ENCODE data around the gene SPPL2A.

Gene SPPL2A

GRCh38 chr15:50797926-50798325 is 32.4 kb upstream of the SPPL2A start:
- Histone ChIP-seq H3K4me3 (ENCODE audit: low read length) (no peak overlapping the region), H3K27me3 (ENCODE audit: insufficient read depth, low read length) (no peaks in the 10 kb centered on the region), H3K9ac (ENCODE audit: low read depth, low read length) (no peak overlapping the region), H3K4me1 (ENCODE audit: insufficient read depth, low read length) (no peaks in the 10 kb centered on the region), H3K9me3 (ENCODE audit: insufficient read depth, low read depth, low read length) (no peaks in the 10 kb centered on the region), H3K36me3 (ENCODE audit: insufficient read depth, low read depth, low read length) (no peaks in the 10 kb centered on the region), H3K27ac (ENCODE audit: low read length) (no peak overlapping the region)

GRCh38 chr15:50791486-50791885 is 26.0 kb upstream of the SPPL2A start:
- no peak overlapping the region for H3K27ac ChIP-seq (ENCODE audit: low read length)
- no peaks in the 10 kb centered on the region for H3K27me3 ChIP-seq (ENCODE audit: insufficient read depth, low read length)
- H3K4me3 ChIP-seq (ENCODE audit: low read length), result no peak overlapping the region
- 0 out of 2 replicates have a peak, but pooled peaks cover 3% of the 10 kb centered on the region for H3K4me1 ChIP-seq (ENCODE audit: insufficient read depth, low read length)
- H3K9ac ChIP-seq (ENCODE audit: low read depth, low read length), result no peak overlapping the region
- H3K9me3 ChIP-seq (ENCODE audit: insufficient read depth, low read depth, low read length), result no peaks in the 10 kb centered on the region
- no peaks in the 10 kb centered on the region for H3K36me3 ChIP-seq (ENCODE audit: insufficient read depth, low read depth, low read length)

DNA sequence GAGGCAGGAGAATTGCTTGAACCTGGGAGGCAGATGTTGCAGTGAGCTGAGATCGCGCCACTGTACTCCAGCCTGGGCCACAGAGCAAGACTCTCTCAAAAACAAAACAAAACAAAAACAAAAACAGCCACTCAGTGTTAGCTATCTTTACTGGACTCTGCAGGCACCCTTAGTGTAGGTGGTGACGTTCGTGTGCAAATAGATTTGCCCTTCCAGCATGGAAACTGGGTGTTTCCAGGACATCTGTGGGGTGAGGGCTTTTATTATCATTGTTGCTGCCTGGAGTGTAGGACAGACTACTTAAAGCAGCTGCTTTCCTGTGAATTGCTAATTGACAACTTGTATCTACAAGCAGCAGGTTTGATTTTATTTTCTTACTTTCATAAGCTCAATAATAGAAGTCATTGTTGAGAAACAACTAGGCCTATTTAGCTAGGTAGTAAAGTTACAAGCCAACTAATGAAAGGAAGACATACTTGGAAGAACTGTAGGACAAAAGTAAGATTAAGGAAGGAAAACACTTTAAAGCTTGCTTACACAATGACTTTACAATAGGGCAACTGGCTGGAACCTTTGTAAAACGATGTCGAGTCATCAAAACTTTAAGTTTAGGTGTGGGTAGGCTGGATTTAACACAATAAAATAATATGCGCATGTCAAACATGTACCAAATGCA is 25.4 kb upstream of the SPPL2A start:
- no peaks in the 10 kb centered on the region for H3K36me3 ChIP-seq (ENCODE audit: insufficient read depth, low read depth, low read length)
- no peak overlapping the region for H3K9ac ChIP-seq (ENCODE audit: low read depth, low read length)
- H3K9me3 ChIP-seq (ENCODE audit: insufficient read depth, low read depth, low read length), result no peaks in the 10 kb centered on the region
- no peaks in the 10 kb centered on the region for H3K27me3 ChIP-seq (ENCODE audit: insufficient read depth, low read length)
- no peak overlapping the region for H3K4me3 ChIP-seq (ENCODE audit: low read length)
- H3K27ac ChIP-seq (ENCODE audit: low read length), result no peak overlapping the region
- H3K4me1 ChIP-seq (ENCODE audit: insufficient read depth, low read length), result 0 out of 2 replicates have a peak, but pooled peaks cover 3% of the 10 kb centered on the region

DNA sequence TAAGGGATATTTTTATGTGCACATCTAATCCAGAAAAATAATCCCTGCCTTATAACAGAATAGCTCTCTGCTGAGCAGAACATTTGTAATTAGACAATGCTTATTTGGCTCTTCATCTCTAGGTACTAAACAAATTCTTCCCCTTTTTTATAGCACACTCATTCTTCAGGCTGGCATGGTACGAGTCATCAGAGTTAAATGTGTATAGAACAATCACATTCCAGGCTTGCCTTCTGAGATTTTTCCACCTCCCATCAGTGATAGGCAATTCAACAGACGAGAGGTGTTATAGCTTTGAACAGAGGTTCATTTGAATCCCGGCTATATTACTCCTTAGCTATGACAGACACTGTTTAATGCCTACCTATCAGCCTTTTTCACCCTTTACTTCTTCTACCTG is 21.4 kb upstream of the SPPL2A start:
- Histone ChIP-seq H3K27me3 (ENCODE audit: insufficient read depth, low read length) (no peaks in the 10 kb centered on the region), H3K36me3 (ENCODE audit: insufficient read depth, low read depth, low read length) (no peaks in the 10 kb centered on the region), H3K9me3 (ENCODE audit: insufficient read depth, low read depth, low read length) (no peaks in the 10 kb centered on the region), H3K4me1 (ENCODE audit: insufficient read depth, low read length) (0 out of 2 replicates have a peak, but pooled peaks cover 3% of the 10 kb centered on the region), H3K4me3 (ENCODE audit: low read length) (no peak overlapping the region), H3K27ac (ENCODE audit: low read length) (no peak overlapping the region), H3K9ac (ENCODE audit: low read depth, low read length) (no peak overlapping the region)

DNA sequence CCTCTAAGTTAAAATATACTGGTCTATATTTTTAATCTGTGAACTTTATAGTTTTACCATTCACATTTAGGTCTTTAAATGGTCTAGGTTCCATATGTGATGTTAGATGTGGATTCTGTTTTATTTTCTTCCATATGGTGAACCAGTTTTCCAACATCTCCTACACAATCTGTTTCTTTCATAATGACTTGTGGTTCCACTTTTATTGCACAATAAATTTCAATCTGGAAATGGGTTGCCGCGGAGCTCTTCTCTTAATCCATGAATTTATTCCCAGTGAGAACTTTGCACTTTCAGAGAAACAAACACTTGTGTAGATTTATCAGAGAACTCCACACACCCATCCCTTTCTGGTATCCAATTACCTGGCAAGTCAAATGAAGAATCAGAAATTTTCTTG is 20.9 kb upstream of the SPPL2A start:
- H3K9me3 ChIP-seq (ENCODE audit: insufficient read depth, low read depth, low read length), result no peaks in the 10 kb centered on the region
- no peak overlapping the region for H3K4me3 ChIP-seq (ENCODE audit: low read length)
- H3K4me1 ChIP-seq (ENCODE audit: insufficient read depth, low read length), result 0 out of 2 replicates have a peak, but pooled peaks cover 3% of the 10 kb centered on the region
- H3K27ac ChIP-seq (ENCODE audit: low read length), result no peak overlapping the region
- no peaks in the 10 kb centered on the region for H3K36me3 ChIP-seq (ENCODE audit: insufficient read depth, low read depth, low read length)
- H3K9ac ChIP-seq (ENCODE audit: low read depth, low read length), result no peak overlapping the region
- H3K27me3 ChIP-seq (ENCODE audit: insufficient read depth, low read length), result no peaks in the 10 kb centered on the region

DNA sequence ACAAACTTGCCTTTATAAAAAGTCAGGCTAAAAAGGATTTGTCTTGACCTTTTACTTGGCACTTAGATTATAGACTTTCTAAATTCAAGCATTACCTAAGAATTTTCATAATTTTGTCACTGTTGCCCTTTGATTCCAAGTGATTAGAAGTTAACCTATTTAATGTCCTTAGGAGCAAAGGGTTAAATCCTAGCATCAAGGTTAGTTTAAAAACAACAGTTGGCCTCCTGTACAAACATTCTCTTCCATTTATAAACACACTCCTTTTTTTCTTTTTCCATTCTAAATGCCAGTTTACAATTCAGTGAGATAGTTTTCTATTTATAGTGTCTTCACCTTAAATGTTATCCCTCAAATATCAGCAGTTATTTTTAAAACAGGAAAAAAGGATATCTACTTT is 18.4 kb upstream of the SPPL2A start:
- no peak overlapping the region for H3K27ac ChIP-seq (ENCODE audit: low read length)
- H3K27me3 ChIP-seq (ENCODE audit: insufficient read depth, low read length), result no peaks in the 10 kb centered on the region
- no peak overlapping the region for H3K9ac ChIP-seq (ENCODE audit: low read depth, low read length)
- H3K9me3 ChIP-seq (ENCODE audit: insufficient read depth, low read depth, low read length), result no peaks in the 10 kb centered on the region
- H3K4me1 ChIP-seq (ENCODE audit: insufficient read depth, low read length), result no peaks in the 10 kb centered on the region
- H3K36me3 ChIP-seq (ENCODE audit: insufficient read depth, low read depth, low read length), result no peaks in the 10 kb centered on the region
- H3K4me3 ChIP-seq (ENCODE audit: low read length), result no peak overlapping the region

DNA sequence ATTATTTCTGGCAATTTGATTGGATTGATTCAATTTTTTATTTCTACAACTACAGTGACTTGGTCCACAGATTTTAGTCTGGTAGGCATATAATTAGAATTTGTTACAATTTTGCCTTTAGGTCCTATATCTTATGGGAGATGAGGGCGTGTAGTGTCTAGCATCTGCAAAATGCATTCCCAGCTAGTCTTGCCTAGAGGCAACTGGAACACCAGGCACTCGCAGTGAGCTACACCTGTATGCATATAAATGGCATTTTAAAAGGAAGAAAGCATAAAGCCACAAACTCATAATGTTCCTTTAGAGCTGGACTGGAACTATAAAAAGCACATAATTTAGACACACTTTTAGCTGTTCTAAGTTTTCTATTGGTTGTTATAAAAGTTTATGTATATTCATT is 17.9 kb upstream of the SPPL2A start:
- no peak overlapping the region for H3K9ac ChIP-seq (ENCODE audit: low read depth, low read length)
- no peak overlapping the region for H3K4me3 ChIP-seq (ENCODE audit: low read length)

DNA sequence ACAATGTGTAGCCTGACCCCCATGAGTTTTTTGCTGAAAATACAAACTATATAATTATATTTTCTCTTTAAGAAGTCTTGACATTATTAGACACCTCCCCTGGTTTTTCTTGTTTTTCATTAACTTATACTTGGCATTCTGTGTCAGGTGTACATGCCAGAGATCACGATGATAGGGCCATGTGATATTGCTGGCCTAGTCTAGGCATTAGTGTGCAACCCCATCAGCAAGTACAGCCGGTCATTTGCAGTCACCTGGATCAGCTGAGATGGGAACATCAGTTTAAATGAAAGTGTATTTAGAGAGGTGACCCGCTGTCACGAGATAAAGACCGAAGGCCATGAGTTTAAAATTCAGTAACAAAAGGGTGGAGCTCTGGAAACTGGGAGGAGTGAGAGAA is 12.6 kb upstream of the SPPL2A start:
- Histone ChIP-seq H3K27ac (ENCODE audit: low read length) (no peak overlapping the region), H3K9ac (ENCODE audit: low read depth, low read length) (no peak overlapping the region), H3K4me3 (ENCODE audit: low read length) (no peak overlapping the region), H3K9me3 (ENCODE audit: insufficient read depth, low read depth, low read length) (no peaks in the 10 kb centered on the region), H3K27me3 (ENCODE audit: insufficient read depth, low read length) (no peaks in the 10 kb centered on the region), H3K4me1 (ENCODE audit: insufficient read depth, low read length) (no peaks in the 10 kb centered on the region), H3K36me3 (ENCODE audit: insufficient read depth, low read depth, low read length) (no peaks in the 10 kb centered on the region)

More for the DNA sequence above, 17.9 kb upstream of the SPPL2A start:
- H3K36me3 ChIP-seq (ENCODE audit: insufficient read depth, low read depth, low read length), result no peaks in the 10 kb centered on the region
- no peak overlapping the region for H3K27ac ChIP-seq (ENCODE audit: low read length)
- H3K4me1 ChIP-seq (ENCODE audit: insufficient read depth, low read length), result no peaks in the 10 kb centered on the region
- H3K9me3 ChIP-seq (ENCODE audit: insufficient read depth, low read depth, low read length), result no peaks in the 10 kb centered on the region
- no peaks in the 10 kb centered on the region for H3K27me3 ChIP-seq (ENCODE audit: insufficient read depth, low read length)

- Histone ChIP-seq H3K27ac (ENCODE audit: low read length) (no peak overlapping the region), H3K9ac (ENCODE audit: low read depth, low read length) (no peak overlapping the region), H3K4me1 (ENCODE audit: insufficient read depth, low read length) (no peaks in the 10 kb centered on the region), H3K9me3 (ENCODE audit: insufficient read depth, low read depth, low read length) (no peaks in the 10 kb centered on the region), H3K4me3 (ENCODE audit: low read length) (no peak overlapping the region), H3K27me3 (ENCODE audit: insufficient read depth, low read length) (no peaks in the 10 kb centered on the region), H3K36me3 (ENCODE audit: insufficient read depth, low read depth, low read length) (no peaks in the 10 kb centered on the region)
Observed at GRCh38 chr15:50777042-50777441, 11.5 kb upstream of the SPPL2A start.

- no peaks in the 10 kb centered on the region for H3K4me1 ChIP-seq (ENCODE audit: insufficient read depth, low read length)
- no peak overlapping the region for H3K9ac ChIP-seq (ENCODE audit: low read depth, low read length)
- H3K9me3 ChIP-seq (ENCODE audit: insufficient read depth, low read depth, low read length), result no peaks in the 10 kb centered on the region
- no peak overlapping the region for H3K4me3 ChIP-seq (ENCODE audit: low read length)
- H3K27ac ChIP-seq (ENCODE audit: low read length), result no peak overlapping the region
- H3K27me3 ChIP-seq (ENCODE audit: insufficient read depth, low read length), result no peaks in the 10 kb centered on the region
- no peaks in the 10 kb centered on the region for H3K36me3 ChIP-seq (ENCODE audit: insufficient read depth, low read depth, low read length)
Observed at GRCh38 chr15:50774450-50774849, 8.9 kb upstream of the SPPL2A start.

DNA sequence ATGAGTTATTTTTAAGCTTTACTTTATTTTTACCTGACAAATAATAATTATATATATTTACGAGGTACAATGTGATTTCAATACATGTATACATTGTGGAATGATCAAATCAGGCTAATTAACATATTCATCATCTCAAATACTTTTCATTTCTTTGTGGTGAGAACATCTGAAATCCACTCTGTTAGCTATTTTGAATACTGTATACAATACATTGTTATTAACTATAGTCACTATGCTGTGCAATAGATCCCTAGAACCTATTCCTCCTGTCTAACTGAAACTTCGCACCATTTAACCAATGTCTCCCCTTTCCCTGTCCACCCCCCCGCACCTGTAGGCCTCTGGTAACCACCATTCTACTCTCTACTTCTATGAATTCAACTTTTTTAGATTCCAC is 7.9 kb upstream of the SPPL2A start:
- no peak overlapping the region for H3K4me3 ChIP-seq (ENCODE audit: low read length)
- H3K36me3 ChIP-seq (ENCODE audit: insufficient read depth, low read depth, low read length), result no peaks in the 10 kb centered on the region
- H3K4me1 ChIP-seq (ENCODE audit: insufficient read depth, low read length), result no peaks in the 10 kb centered on the region
- no peak overlapping the region for H3K27ac ChIP-seq (ENCODE audit: low read length)
- no peak overlapping the region for H3K9ac ChIP-seq (ENCODE audit: low read depth, low read length)
- no peaks in the 10 kb centered on the region for H3K27me3 ChIP-seq (ENCODE audit: insufficient read depth, low read length)
- H3K9me3 ChIP-seq (ENCODE audit: insufficient read depth, low read depth, low read length), result no peaks in the 10 kb centered on the region

GRCh38 chr15:50767332-50767861 is 1.9 kb upstream of the SPPL2A start:
- H3K4me1 ChIP-seq (ENCODE audit: insufficient read depth, low read length), result peaks cover 5% of the 10 kb centered on the region; the same call in 1 of the 2 replicates
- no peak overlapping the region for H3K27ac ChIP-seq (ENCODE audit: low read length)
- H3K4me3 ChIP-seq (ENCODE audit: low read length), result no peak overlapping the region
- H3K9ac ChIP-seq (ENCODE audit: low read depth, low read length), result no peak overlapping the region
- no peaks in the 10 kb centered on the region for H3K27me3 ChIP-seq (ENCODE audit: insufficient read depth, low read length)
- H3K36me3 ChIP-seq (ENCODE audit: insufficient read depth, low read depth, low read length), result no peaks in the 10 kb centered on the region
- H3K9me3 ChIP-seq (ENCODE audit: insufficient read depth, low read depth, low read length), result no peaks in the 10 kb centered on the region
